ENCODE results near the gene HNRNPC. TPM values are rescaled to one million over a fixed set of nuclear protein-coding genes. Genes with fewer than 3 reads are reported as not detected.
A peak's percentile ranks its signal among the peaks of the same experiment; 100 is the strongest.

The HNRNPC gene
- total and polyA plus RNA-seq, 2 experiments from 2014 or later = 584 to 674 TPM

- Histone ChIP-seq H3K4me2 (ENCODE audit: unreplicated experiment) (no peak overlapping the region), H3K27me3 (replicated peaks; ENCODE audit: insufficient read depth) (no peaks in the 10 kb centered on the region), H2AFZ (no peak overlapping the region), H3K79me2 (ENCODE audit: insufficient read depth) (peaks cover 100% of the 10 kb centered on the region), H4K20me1 (ENCODE audit: insufficient read depth) (peaks cover 38% of the 10 kb centered on the region), H3K9ac (no peak overlapping the region), H3K4me1 (ENCODE audit: insufficient read depth) (peaks cover 17% of the 10 kb centered on the region), H3K9me3 (ENCODE audit: low read depth) (no peaks in the 10 kb centered on the region), H3F3A (ENCODE audit: insufficient read depth) (peaks cover 81% of the 10 kb centered on the region), H3K36me3 (ENCODE audit: low read depth) (peaks cover 76% of the 10 kb centered on the region), H3K9me2 (ENCODE audit: insufficient read depth) (no peaks in the 10 kb centered on the region), H3K27ac (peak overlapping the region; percentile 13; the same call in 1 of the 2 replicates), H3K4me3 (no peak overlapping the region)
- TF ChIP-seq EZH2phosphoT487 (IDR thresholded peaks at IDR 0.05; ENCODE audit: insufficient read depth, low read depth) (no peak), EZH2 (IDR thresholded peaks at IDR 0.05; ENCODE audit: insufficient read depth, poor library complexity, severe bottlenecking) (no peak)
- WGBS, 2 experiments (ENCODE audit: low coverage in 1 of 2, low lambda C conversion rate in 2 of 2, missing lambda C conversion rate in 2 of 2) = 63 to 67% methylated on average over 8 of the region's 8 CpGs
- peak; percentile 48 for DNase-seq
- in situ Hi-C loops (cut with MboI) = no loop called here
Measured at GRCh38 chr14:21233457-21234076, 35.7 kb downstream of the HNRNPC start.

GRCh38 chr14:21231020-21231652 lies 38.1 kb downstream of the HNRNPC start:
- Histone ChIP-seq H3K9ac (no peak overlapping the region), H3F3A (ENCODE audit: insufficient read depth) (peaks cover 87% of the 10 kb centered on the region), H3K4me1 (ENCODE audit: insufficient read depth) (peaks cover 17% of the 10 kb centered on the region), H3K27me3 (replicated peaks; ENCODE audit: insufficient read depth) (no peaks in the 10 kb centered on the region), H3K9me2 (ENCODE audit: insufficient read depth) (no peaks in the 10 kb centered on the region), H3K27ac (no peak overlapping the region; the same call in 1 of the 2 replicates), H3K79me2 (ENCODE audit: insufficient read depth) (peaks cover 100% of the 10 kb centered on the region), H3K4me2 (ENCODE audit: unreplicated experiment) (no peak overlapping the region), H3K36me3 (ENCODE audit: low read depth) (peaks cover 80% of the 10 kb centered on the region), H3K4me3 (no peak overlapping the region), H3K9me3 (ENCODE audit: low read depth) (no peaks in the 10 kb centered on the region), H4K20me1 (ENCODE audit: insufficient read depth) (peaks cover 37% of the 10 kb centered on the region), H2AFZ (no peak overlapping the region)
- 82 to 83% methylated on average over 14 of the region's 14 CpGs for WGBS, 2 experiments (ENCODE audit: low coverage in 1 of 2, low lambda C conversion rate in 2 of 2, missing lambda C conversion rate in 2 of 2)
- in situ Hi-C loops (cut with MboI) = no loop called here
- TF ChIP-seq EZH2 (IDR thresholded peaks at IDR 0.05; ENCODE audit: insufficient read depth, poor library complexity, severe bottlenecking) = no peak
- no peak for TF ChIP-seq EZH2phosphoT487 (IDR thresholded peaks at IDR 0.05; ENCODE audit: insufficient read depth, low read depth)
- no peak for DNase-seq

- in situ Hi-C loops (cut with MboI) = no loop called here
- peaks cover 86% of the 10 kb centered on the region for H3F3A ChIP-seq (ENCODE audit: insufficient read depth)
Measured at GRCh38 chr14:21229821-21230220, 39.4 kb downstream of the HNRNPC start.

GRCh38 chr14:21227981-21228380 lies 41.3 kb downstream of the HNRNPC start:
- no peak overlapping the region for H3K4me2 ChIP-seq (ENCODE audit: unreplicated experiment)
- no peaks in the 10 kb centered on the region for H3K9me3 ChIP-seq (ENCODE audit: low read depth)
- TF ChIP-seq EZH2 (IDR thresholded peaks at IDR 0.05; ENCODE audit: insufficient read depth, poor library complexity, severe bottlenecking) = no peak
- no peak for TF ChIP-seq EZH2phosphoT487 (IDR thresholded peaks at IDR 0.05; ENCODE audit: insufficient read depth, low read depth)
- H3K9ac ChIP-seq = no peak overlapping the region
- 0 out of 2 replicates have a peak overlapping the region, but pooled peaks have one; percentile 1 for H3K27ac ChIP-seq
- H3K27me3 ChIP-seq (replicated peaks; ENCODE audit: insufficient read depth) = no peaks in the 10 kb centered on the region
- no peaks in the 10 kb centered on the region for H3K4me1 ChIP-seq (ENCODE audit: insufficient read depth)
- no peaks in the 10 kb centered on the region for H3K9me2 ChIP-seq (ENCODE audit: insufficient read depth)
- H3F3A ChIP-seq (ENCODE audit: insufficient read depth) = peaks cover 87% of the 10 kb centered on the region
- no peak overlapping the region for H3K4me3 ChIP-seq
- whole genome bisulfite sequencing, 2 experiments (ENCODE audit: low coverage in 1 of 2, low lambda C conversion rate in 2 of 2, missing lambda C conversion rate in 2 of 2) = 100% methylated on average over 1 of the region's 1 CpG
- H3K36me3 ChIP-seq (ENCODE audit: low read depth) = peaks cover 85% of the 10 kb centered on the region
- H2AFZ ChIP-seq = no peak overlapping the region
- no peak for DNase-seq
- peaks cover 100% of the 10 kb centered on the region for H3K79me2 ChIP-seq (ENCODE audit: insufficient read depth)
- H4K20me1 ChIP-seq (ENCODE audit: insufficient read depth) = peaks cover 21% of the 10 kb centered on the region
- in situ Hi-C loops (cut with MboI) = no loop called here

More at GRCh38 chr14:21229821-21230220, 39.4 kb downstream of the HNRNPC start:
- Histone ChIP-seq H3K36me3 (ENCODE audit: low read depth) (peaks cover 89% of the 10 kb centered on the region), H3K4me2 (ENCODE audit: unreplicated experiment) (no peak overlapping the region), H3K9me2 (ENCODE audit: insufficient read depth) (no peaks in the 10 kb centered on the region), H3K4me3 (no peak overlapping the region), H4K20me1 (ENCODE audit: insufficient read depth) (peaks cover 27% of the 10 kb centered on the region), H2AFZ (no peak overlapping the region), H3K4me1 (ENCODE audit: insufficient read depth) (peaks cover 7% of the 10 kb centered on the region), H3K27me3 (replicated peaks; ENCODE audit: insufficient read depth) (no peaks in the 10 kb centered on the region), H3K27ac (no peak overlapping the region), H3K9me3 (ENCODE audit: low read depth) (no peaks in the 10 kb centered on the region), H3K9ac (no peak overlapping the region), H3K79me2 (ENCODE audit: insufficient read depth) (peaks cover 100% of the 10 kb centered on the region)
- TF ChIP-seq EZH2phosphoT487 (IDR thresholded peaks at IDR 0.05; ENCODE audit: insufficient read depth, low read depth) (no peak), EZH2 (IDR thresholded peaks at IDR 0.05; ENCODE audit: insufficient read depth, poor library complexity, severe bottlenecking) (no peak)
- no peak for DNase-seq
- WGBS, 2 experiments (ENCODE audit: low coverage in 1 of 2, low lambda C conversion rate in 2 of 2, missing lambda C conversion rate in 2 of 2) = 79 to 84% methylated on average over 5 of the region's 5 CpGs
